ENCODE results near the gene ALPI. TPM values are rescaled to one million over a fixed set of nuclear protein-coding genes. Genes with fewer than 3 reads are reported as not detected.

The ALPI gene
- total and polyA plus RNA-seq, 12 donors, result not detected

GRCh38 chr2:232486558-232487384 is 30.8 kb downstream of the ALPI start:
- Histone ChIP-seq H3K27me3 (peaks cover 48% of the 10 kb centered on the region), H3K4me3 (peak overlapping the region in 1 of 4 donors; percentile 29), H3K9me3 (replicated peaks in 1 of 3) (no peaks in the 10 kb centered on the region), H3K27ac (no peak overlapping the region), H3K36me3 (replicated peaks in 1 of 2) (no peaks in the 10 kb centered on the region), H3K4me1 (replicated peaks in 1 of 2) (peaks cover 0 to 7% of the 10 kb centered on the region in 2 donors)
- WGBS, 4 donors, result 11 to 19% (median 13%) methylated on average over 15 to 74 of the region's 74 CpGs; no CpG with 5 or more reads in 1 of the 4 donors
- intact Hi-C loops (cut with DNase I), result no loop called here
- TF ChIP-seq CTCF (IDR thresholded peaks at IDR 0.05) (no peak), POLR2A (IDR thresholded peaks at IDR 0.05) (no peak)
- peak in 1 of 7 donors; percentile 7 for DNase-seq

GRCh38 chr2:232487385-232488096 is 31.6 kb downstream of the ALPI start, which contains the start of gene ECEL1:
Gene ECEL1 (minus strand): TSS chr2:232487834. CDS start chr2:232486653, 1,181 bp downstream.
- Histone ChIP-seq H3K36me3 (replicated peaks in 1 of 2) (no peaks in the 10 kb centered on the region), H3K27ac (no peak within 1 kb of the TSS), H3K4me3 (peak within 1 kb of the TSS in 1 of 4 donors; percentile 29), H3K9me3 (replicated peaks in 1 of 3) (no peaks in the 10 kb centered on the region), H3K27me3 (peaks cover 48% of the 10 kb centered on the region), H3K4me1 (replicated peaks in 1 of 2) (peaks cover 0 to 7% of the 10 kb centered on the region in 2 donors)
- DNase-seq, result peak in 1 of 7 donors; percentile 8
- intact Hi-C loops (cut with DNase I), result no loop called here
- TF ChIP-seq CTCF (IDR thresholded peaks at IDR 0.05) (no peak), POLR2A (IDR thresholded peaks at IDR 0.05) (no peak)
- 4 to 8% (median 4%) methylated on average over 11 to 98 of the region's 102 CpGs for WGBS, 4 donors

- WGBS, 4 donors, result 69 to 82% (median 73%) methylated on average over 5 to 16 of the region's 16 CpGs
- no peaks in the 10 kb centered on the region for H3K9me3 ChIP-seq (replicated peaks in 1 of 3)
- peaks cover 48% of the 10 kb centered on the region for H3K27me3 ChIP-seq
- intact Hi-C loops (cut with DNase I), result no loop called here
- no peak overlapping the region for H3K4me3 ChIP-seq
- peaks cover 0 to 7% of the 10 kb centered on the region in 2 donors for H3K4me1 ChIP-seq (replicated peaks in 1 of 2)
- TF ChIP-seq CTCF (IDR thresholded peaks at IDR 0.05) (no peak), POLR2A (IDR thresholded peaks at IDR 0.05) (no peak)
- H3K36me3 ChIP-seq (replicated peaks in 1 of 2), result no peaks in the 10 kb centered on the region
- DNase-seq, result no peak
- no peak overlapping the region for H3K27ac ChIP-seq
Observed at GRCh38 chr2:232488097-232488711, 32.3 kb downstream of the ALPI start.
